GM23338 (cell line): ENCODE data around the gene FBXW7. TPM values are rescaled to one million over a fixed set of nuclear protein-coding genes. Genes with fewer than 3 reads are reported as not detected.

Experiments used
- ATAC-seq: fragments of 200-7000 bp; cut with Tn5 transposase; 3 replicates; pipeline ENCODE4 v1.9.1; 2020
- DNase-seq: peaks from one replicate; pipeline ENCODE4 v3.0.0-alpha.2; 2015; ENCODE audit warnings: low spot score
- H2AFZ ChIP-seq: fragments of 200-600 bp; sonication (generic); 2 replicates; pipeline ENCODE4 v1.8.0; 2016; ENCODE audit warnings: antibody characterized with exemption, mild to moderate bottlenecking, moderate library complexity
- H3F3A ChIP-seq: fragments of 200-600 bp; sonication (generic); replicated peaks from 2 replicates; pipeline ENCODE4 v1.8.0; 2017; ENCODE audit warnings: antibody characterized with exemption, mixed run types, low read depth
- H3K27ac ChIP-seq: fragments of 200-600 bp; sonication (generic); 2 replicates; pipeline ENCODE4 v1.6.1; 2016; ENCODE audit warnings: low read depth
- H3K27me3 ChIP-seq: fragments of 200-600 bp; sonication (generic); 2 replicates; pipeline ENCODE4 v1.8.0; 2016; ENCODE audit warnings: mild to moderate bottlenecking, mixed run types, moderate library complexity; ENCODE audit not compliant: insufficient read depth
- H3K36me3 ChIP-seq: fragments of 200-600 bp; sonication (generic); 2 replicates; pipeline ENCODE4 v1.8.0; 2016; ENCODE audit warnings: mild to moderate bottlenecking; ENCODE audit not compliant: insufficient read depth
- H3K4me1 ChIP-seq: fragments of 200-600 bp; sonication (generic); 2 replicates; pipeline ENCODE4 v1.8.0; 2016; ENCODE audit warnings: mild to moderate bottlenecking, moderate library complexity; ENCODE audit not compliant: insufficient read depth
- H3K4me2 ChIP-seq: fragments of 200-600 bp; sonication (generic); 2 replicates; pipeline ENCODE4 v1.7.1; 2017; ENCODE audit warnings: mixed run types
- H3K4me3 ChIP-seq: fragments of 200-600 bp; sonication (generic); 2 replicates; pipeline ENCODE4 v1.6.1; 2016; ENCODE audit warnings: mixed run types
- H3K79me2 ChIP-seq: fragments of 200-600 bp; sonication (generic); replicated peaks from 2 replicates; pipeline ENCODE4 v1.8.0; 2017; ENCODE audit warnings: mild to moderate bottlenecking; ENCODE audit not compliant: insufficient read depth
- H3K9me2 ChIP-seq: fragments of 200-600 bp; sonication (generic); 2 replicates; pipeline ENCODE4 v1.8.0; 2017; ENCODE audit not compliant: insufficient read depth
- H4K20me1 ChIP-seq: fragments of 200-600 bp; sonication (generic); replicated peaks from 2 replicates; pipeline ENCODE4 v1.8.0; 2017; ENCODE audit warnings: mild to moderate bottlenecking; ENCODE audit not compliant: insufficient read depth
- H3K27ac Mint-ChIP-seq: 2 replicates; pipeline ENCODE4 v1.8.0; 2020; ENCODE audit warnings: inconsistent platforms, mild to moderate bottlenecking, moderate library complexity, mixed read lengths
- H3K27me3 Mint-ChIP-seq: 3 replicates; pipeline ENCODE4 v1.8.0; 2022; ENCODE audit warnings: low read depth, mild to moderate bottlenecking, moderate library complexity, mixed read lengths, inconsistent platforms; ENCODE audit not compliant: insufficient read depth, poor library complexity
- H3K36me3 Mint-ChIP-seq: 3 replicates; pipeline ENCODE4 v1.8.0; 2021; ENCODE audit warnings: low read depth, mild to moderate bottlenecking, inconsistent platforms, moderate library complexity, mixed read lengths
- H3K4me1 Mint-ChIP-seq: 3 replicates; pipeline ENCODE4 v1.8.0; 2020; ENCODE audit warnings: mild to moderate bottlenecking, inconsistent platforms, mixed read lengths
- H3K4me3 Mint-ChIP-seq: 3 replicates; pipeline ENCODE4 v1.8.0; 2021; ENCODE audit warnings: moderate library complexity, mild to moderate bottlenecking, inconsistent platforms, mixed read lengths
- H3K9me3 Mint-ChIP-seq: 3 replicates; pipeline ENCODE4 v1.8.0; 2020; ENCODE audit warnings: moderate library complexity, mild to moderate bottlenecking, inconsistent platforms, mixed read lengths
- EZH2 ChIP-seq: fragments of 200-600 bp; sonication (generic); IDR thresholded peaks from one replicate; pipeline ENCODE4 v1.8.0; 2017; ENCODE audit warnings: antibody characterized with exemption, mild to moderate bottlenecking, low read depth; ENCODE audit not compliant: unreplicated experiment
- EZH2phosphoT487 ChIP-seq: fragments of 200-600 bp; sonication (generic); IDR thresholded peaks from one replicate; pipeline ENCODE4 v1.8.1; 2018; ENCODE audit warnings: antibody characterized with exemption; ENCODE audit not compliant: unreplicated experiment
- JUNB ChIP-seq: IDR thresholded peaks from one replicate; pipeline ENCODE4 v1.6.1; 2016; ENCODE audit warnings: antibody characterized with exemption; ENCODE audit not compliant: unreplicated experiment
- NANOG ChIP-seq: IDR thresholded peaks from 2 replicates; pipeline ENCODE4 v1.6.1; 2016; ENCODE audit warnings: antibody characterized with exemption, borderline replicate concordance
- POLR2AphosphoS5 ChIP-seq: IDR thresholded peaks from 2 replicates; pipeline ENCODE4 v1.6.1; 2016; ENCODE audit warnings: antibody characterized with exemption, low read depth
- polyA plus RNA-seq: library from polyadenylated mRNA; unstranded; fragments of >200 nt; fragmentation: Nextera tagmentation; extraction: Ambion mirVana; gene quantifications from 2 replicates; pipeline ENCODE4 v1.2.1, GENCODE V29; 2016
- total RNA-seq: library from RNA; depleted of rRNA; stranded (reverse); fragments of >200 nt; shearing (Covaris generic); gene quantifications from 2 replicates; pipeline ENCODE4 v1.2.3, GENCODE V29; 2014
- TF ChIP-seq, protein P1 (sequence below): IDR thresholded peaks from one replicate; pipeline ENCODE4 v1.6.1; 2018; ENCODE audit warnings: antibody characterized with exemption; ENCODE audit not compliant: unreplicated experiment
- TF ChIP-seq, protein P2 (sequence below), 2 experiments: fragments of 200-600 bp in 1 of 2; sonication (generic) in 1 of 2; conservative IDR thresholded peaks; 2 replicates each; pipeline versions ENCODE4 v1.5.1 to v1.6.1; 2016 to 2017; ENCODE audit warnings: antibody characterized with exemption in 2 of 2, low read depth in 2 of 2, mild to moderate bottlenecking in 2 of 2, moderate library complexity in 1 of 2

FBXW7 gene
- total and polyA plus RNA-seq, 2 experiments from 2014 or later: 25.8 to 34.7 TPM

DNA sequence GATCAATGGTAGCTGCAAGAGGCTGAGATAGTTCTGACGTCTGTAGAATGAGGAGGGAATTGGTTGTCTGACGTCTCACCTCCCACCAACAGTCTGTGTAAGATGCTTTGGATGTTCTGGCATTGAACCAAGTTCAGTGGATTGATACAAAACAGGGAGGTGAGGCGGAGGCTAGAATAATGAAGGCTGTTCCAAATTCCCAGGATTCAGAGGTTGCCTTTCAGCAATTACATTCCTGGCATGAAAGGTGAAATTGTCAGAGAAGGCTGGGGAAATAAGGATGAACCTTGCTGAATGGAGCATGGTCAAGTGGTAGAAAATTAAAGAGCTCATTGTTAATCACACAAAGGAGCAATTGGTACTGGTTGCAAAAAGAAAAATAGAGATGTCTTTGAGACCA, 241.6 kb downstream of the FBXW7 start:
- Histone ChIP-seq H3K36me3 (no peaks in the 10 kb centered on the region), H3F3A (no peaks in the 10 kb centered on the region), H4K20me1 (no peaks in the 10 kb centered on the region), H3K79me2 (no peaks in the 10 kb centered on the region), H3K4me1 (peaks cover 14% of the 10 kb centered on the region), H2AFZ (no peak overlapping the region), H3K4me2 (no peak overlapping the region), H3K27me3 (no peaks in the 10 kb centered on the region), H3K9me2 (no peaks in the 10 kb centered on the region), H3K27ac (no peak overlapping the region), H3K4me3 (no peak overlapping the region)
- TF ChIP-seq EZH2phosphoT487 (no peak), EZH2 (no peak)
- TF ChIP-seq, protein P1, sequence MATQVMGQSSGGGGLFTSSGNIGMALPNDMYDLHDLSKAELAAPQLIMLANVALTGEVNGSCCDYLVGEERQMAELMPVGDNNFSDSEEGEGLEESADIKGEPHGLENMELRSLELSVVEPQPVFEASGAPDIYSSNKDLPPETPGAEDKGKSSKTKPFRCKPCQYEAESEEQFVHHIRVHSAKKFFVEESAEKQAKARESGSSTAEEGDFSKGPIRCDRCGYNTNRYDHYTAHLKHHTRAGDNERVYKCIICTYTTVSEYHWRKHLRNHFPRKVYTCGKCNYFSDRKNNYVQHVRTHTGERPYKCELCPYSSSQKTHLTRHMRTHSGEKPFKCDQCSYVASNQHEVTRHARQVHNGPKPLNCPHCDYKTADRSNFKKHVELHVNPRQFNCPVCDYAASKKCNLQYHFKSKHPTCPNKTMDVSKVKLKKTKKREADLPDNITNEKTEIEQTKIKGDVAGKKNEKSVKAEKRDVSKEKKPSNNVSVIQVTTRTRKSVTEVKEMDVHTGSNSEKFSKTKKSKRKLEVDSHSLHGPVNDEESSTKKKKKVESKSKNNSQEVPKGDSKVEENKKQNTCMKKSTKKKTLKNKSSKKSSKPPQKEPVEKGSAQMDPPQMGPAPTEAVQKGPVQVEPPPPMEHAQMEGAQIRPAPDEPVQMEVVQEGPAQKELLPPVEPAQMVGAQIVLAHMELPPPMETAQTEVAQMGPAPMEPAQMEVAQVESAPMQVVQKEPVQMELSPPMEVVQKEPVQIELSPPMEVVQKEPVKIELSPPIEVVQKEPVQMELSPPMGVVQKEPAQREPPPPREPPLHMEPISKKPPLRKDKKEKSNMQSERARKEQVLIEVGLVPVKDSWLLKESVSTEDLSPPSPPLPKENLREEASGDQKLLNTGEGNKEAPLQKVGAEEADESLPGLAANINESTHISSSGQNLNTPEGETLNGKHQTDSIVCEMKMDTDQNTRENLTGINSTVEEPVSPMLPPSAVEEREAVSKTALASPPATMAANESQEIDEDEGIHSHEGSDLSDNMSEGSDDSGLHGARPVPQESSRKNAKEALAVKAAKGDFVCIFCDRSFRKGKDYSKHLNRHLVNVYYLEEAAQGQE: no peak
- TF ChIP-seq, protein P2, sequence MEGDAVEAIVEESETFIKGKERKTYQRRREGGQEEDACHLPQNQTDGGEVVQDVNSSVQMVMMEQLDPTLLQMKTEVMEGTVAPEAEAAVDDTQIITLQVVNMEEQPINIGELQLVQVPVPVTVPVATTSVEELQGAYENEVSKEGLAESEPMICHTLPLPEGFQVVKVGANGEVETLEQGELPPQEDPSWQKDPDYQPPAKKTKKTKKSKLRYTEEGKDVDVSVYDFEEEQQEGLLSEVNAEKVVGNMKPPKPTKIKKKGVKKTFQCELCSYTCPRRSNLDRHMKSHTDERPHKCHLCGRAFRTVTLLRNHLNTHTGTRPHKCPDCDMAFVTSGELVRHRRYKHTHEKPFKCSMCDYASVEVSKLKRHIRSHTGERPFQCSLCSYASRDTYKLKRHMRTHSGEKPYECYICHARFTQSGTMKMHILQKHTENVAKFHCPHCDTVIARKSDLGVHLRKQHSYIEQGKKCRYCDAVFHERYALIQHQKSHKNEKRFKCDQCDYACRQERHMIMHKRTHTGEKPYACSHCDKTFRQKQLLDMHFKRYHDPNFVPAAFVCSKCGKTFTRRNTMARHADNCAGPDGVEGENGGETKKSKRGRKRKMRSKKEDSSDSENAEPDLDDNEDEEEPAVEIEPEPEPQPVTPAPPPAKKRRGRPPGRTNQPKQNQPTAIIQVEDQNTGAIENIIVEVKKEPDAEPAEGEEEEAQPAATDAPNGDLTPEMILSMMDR (conservative IDR thresholded peaks at IDR 0.05; ENCODE audit: low read depth in 2 of 2): no peak
- peaks cover 18% of the 10 kb centered on the region for H3K4me1 Mint-ChIP-seq
- no peaks in the 10 kb centered on the region for H3K9me3 Mint-ChIP-seq
- no peaks in the 10 kb centered on the region for H3K36me3 Mint-ChIP-seq
- H3K27me3 Mint-ChIP-seq: peaks cover 1% of the 10 kb centered on the region
- no peak overlapping the region for H3K4me3 Mint-ChIP-seq
- ATAC-seq: no peak
- H3K27ac Mint-ChIP-seq: no peak overlapping the region
- no peak for DNase-seq

DNA sequence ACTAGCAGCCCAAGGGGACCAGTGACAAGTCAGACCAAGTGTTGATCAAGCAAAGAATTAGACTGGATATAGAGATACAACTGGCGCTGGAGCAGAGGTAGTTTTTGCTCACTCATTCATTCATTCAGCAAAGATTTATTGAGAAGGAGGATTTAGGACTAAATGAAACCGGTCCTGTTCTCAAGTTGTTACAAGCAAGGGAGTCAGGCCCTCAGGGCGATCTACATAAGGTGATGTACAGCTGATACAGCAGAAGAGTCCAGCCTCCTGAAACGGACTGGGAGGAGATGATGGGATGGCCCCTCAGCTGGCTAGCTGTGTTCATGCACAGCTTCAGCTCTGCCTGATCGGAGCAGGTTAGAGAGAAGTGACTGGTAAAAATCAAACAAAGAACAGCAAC, 242.4 kb downstream of the FBXW7 start:
- Mint-ChIP-seq H3K27ac (no peak overlapping the region), H3K27me3 (no peaks in the 10 kb centered on the region), H3K4me1 (peaks cover 18% of the 10 kb centered on the region), H3K4me3 (no peak overlapping the region), H3K36me3 (no peaks in the 10 kb centered on the region), H3K9me3 (no peaks in the 10 kb centered on the region)
- H3K36me3 ChIP-seq: no peaks in the 10 kb centered on the region
- H3K4me3 ChIP-seq: no peak overlapping the region
- no peaks in the 10 kb centered on the region for H3F3A ChIP-seq
- H4K20me1 ChIP-seq: no peaks in the 10 kb centered on the region
- ATAC-seq: no peak
- 0 out of 2 replicates have a peak overlapping the region, but pooled peaks have one; percentile 1 for H3K4me2 ChIP-seq
- TF ChIP-seq EZH2 (no peak), EZH2phosphoT487 (no peak), POLR2AphosphoS5 (no peak), JUNB (no peak), NANOG (no peak)
- TF ChIP-seq, protein P1: no peak
- no peak overlapping the region for H2AFZ ChIP-seq
- H3K79me2 ChIP-seq: no peaks in the 10 kb centered on the region
- no peaks in the 10 kb centered on the region for H3K27me3 ChIP-seq
- H3K9me2 ChIP-seq: no peaks in the 10 kb centered on the region
- DNase-seq: no peak
- H3K4me1 ChIP-seq: peaks cover 14% of the 10 kb centered on the region
- H3K27ac ChIP-seq: no peak overlapping the region
